Endometrium (tissue), 2 donors: ENCODE data around the gene HGS.

Experiments used
- FAIRE-seq: peaks from 2 replicates; lab custom pipeline; 2012; peaks lifted over from hg19 to GRCh38; lab: Jason Lieb, UNC
- donor health status: control.
- donor health status: control.

Gene HGS

GRCh38 chr17:81703747-81704654 is 20.2 kb downstream of the HGS start:
- no peak for FAIRE-seq

GRCh38 chr17:81705518-81706231 is 21.9 kb downstream of the HGS start:
- FAIRE-seq, result no peak

- FAIRE-seq, result no peak
These were observed 22.4 kb downstream of the HGS start for GRCh38 chr17:81706232-81706611.

GRCh38 chr17:81706757-81707624 is 23.2 kb downstream of the HGS start:
- no peak for FAIRE-seq

- FAIRE-seq, result no peak
These were observed 24.2 kb downstream of the HGS start for GRCh38 chr17:81707725-81708646.

GRCh38 chr17:81708739-81709185 is 25.0 kb downstream of the HGS start:
- no peak for FAIRE-seq

GRCh38 chr17:81710514-81711308 is 26.9 kb downstream of the HGS start:
- FAIRE-seq, result no peak

GRCh38 chr17:81711814-81712467 is 28.1 kb downstream of the HGS start, which contains the start of gene SLC25A10:
SLC25A10 (plus strand) TSS chr17:81712284; CDS start chr17:81712427, 143 bp downstream.
- no peak for FAIRE-seq

GRCh38 chr17:81712468-81713003 is 28.7 kb downstream of the HGS start:
- FAIRE-seq, result no peak

- FAIRE-seq, result no peak
These were observed 29.3 kb downstream of the HGS start for GRCh38 chr17:81713004-81713555.

- FAIRE-seq, result no peak
These were observed 30.0 kb downstream of the HGS start for GRCh38 chr17:81713556-81714411.

GRCh38 chr17:81714412-81715106 is 30.7 kb downstream of the HGS start:
- no peak for FAIRE-seq

- no peak for FAIRE-seq
These were observed 31.5 kb downstream of the HGS start for GRCh38 chr17:81715107-81715871.

GRCh38 chr17:81715872-81716673 is 32.3 kb downstream of the HGS start:
- FAIRE-seq, result no peak

GRCh38 chr17:81716674-81716996 is 32.8 kb downstream of the HGS start:
- FAIRE-seq, result no peak
